GM12878 (cell line): Measurements from ENCODE around the gene MUC12. TPM values are rescaled to one million over a fixed set of nuclear protein-coding genes. Genes with fewer than 3 reads are reported as not detected.

Source experiments
- ATAC-seq: fragments of 200-7000 bp; cut with Tn5 transposase; 3 replicates; pipeline ENCODE4 v1.9.1; 2020; ENCODE audit warnings: mild to moderate bottlenecking, moderate library complexity
- Bru-seq: library from RNA; stranded (reverse); fragments of 400-500 nt; gene quantifications from one replicate; lab custom pipeline; 2021; lab: Mats Ljungman, UMichigan
- BruChase-seq, 2 experiments: library from RNA; stranded (reverse); fragments of 400-500 nt; gene quantifications; one replicate each; lab custom pipeline; 2021; lab: Mats Ljungman, UMichigan
- BruUV-seq: library from RNA; stranded (reverse); fragments of 400-500 nt; replicated peaks from 2 replicates; lab custom pipeline; 2021; lab: Mats Ljungman, UMichigan
- CTCF ChIA-PET: fragments of 300-600 bp; sonication (Branson Sonifier 250); formaldehyde crosslinking; extraction: SDS; loops from one replicate; lab custom pipeline; 2021; ENCODE audit warnings: inconsistent platforms; lab: Yijun Ruan, JAX
- POLR2A ChIA-PET: fragments of 350-600 bp; formaldehyde crosslinking; extraction: SDS; loops from one replicate; lab custom pipeline; 2021; ENCODE audit warnings: inconsistent platforms; lab: Charles Lee
- RAD21 ChIA-PET: fragments of 300-600 bp; sonication (Branson Sonifier 250); formaldehyde crosslinking; loops from one replicate; lab custom pipeline; 2023; ENCODE audit warnings: antibody characterized with exemption; ENCODE audit not compliant: unreplicated experiment; lab: Charles Lee
- SMC1A ChIA-PET: fragments of 300-600 bp; sonication (Branson Sonifier 250); formaldehyde crosslinking; loops from one replicate; lab custom pipeline; 2023; ENCODE audit not compliant: unreplicated experiment, uncharacterized antibody; lab: Charles Lee
- DNase-seq: peaks from one replicate; pipeline ENCODE4 v3.0.0-alpha.2; 2011; ENCODE audit warnings: low read depth, low spot score
- FAIRE-seq: peaks from 3 replicates; lab custom pipeline; 2011; peaks lifted over from hg19 to GRCh38; lab: Jason Lieb, UNC
- H2AFZ ChIP-seq: 2 replicates; pipeline ENCODE4 v1.6.0; 2011; ENCODE audit warnings: low read depth, low read length, control low read depth; ENCODE audit not compliant: control insufficient read depth
- H3K27ac ChIP-seq: 2 replicates; pipeline ENCODE4 v1.5.1; 2011; ENCODE audit warnings: control low read depth; ENCODE audit not compliant: control insufficient read depth, insufficient read depth
- H3K27me3 ChIP-seq, 2 experiments: replicated peaks in 1 of 2; 2 replicates each; pipeline versions ENCODE4 v1.6.0 to v1.6.1; 2011; ENCODE audit warnings: low read length in 1 of 2; ENCODE audit not compliant: control insufficient read depth in 2 of 2, insufficient read depth in 2 of 2
- H3K36me3 ChIP-seq, 2 experiments: 2 replicates each; pipeline ENCODE4 v1.5.1; 2011; ENCODE audit warnings: low read length in 1 of 2; ENCODE audit not compliant: control insufficient read depth in 2 of 2, insufficient read depth in 2 of 2
- H3K4me1 ChIP-seq: 2 replicates; pipeline ENCODE4 v1.6.1; 2011; ENCODE audit warnings: mild to moderate bottlenecking, low read length, moderate library complexity, mixed read lengths; ENCODE audit not compliant: control insufficient read depth, insufficient read depth
- H3K4me2 ChIP-seq: 2 replicates; pipeline ENCODE4 v1.6.0; 2011; ENCODE audit warnings: control low read depth; ENCODE audit not compliant: control insufficient read depth, insufficient read depth
- H3K4me3 ChIP-seq: fragments of 200-600 bp; sonication (generic); 2 replicates; pipeline ENCODE4 v1.5.1; 2016
- H3K79me2 ChIP-seq: 2 replicates; pipeline ENCODE4 v1.6.0; 2011; ENCODE audit warnings: low read length; ENCODE audit not compliant: control insufficient read depth, insufficient read depth
- H3K9ac ChIP-seq: 2 replicates; pipeline ENCODE4 v1.8.0; 2011; ENCODE audit warnings: low read length, control low read depth, mixed read lengths; ENCODE audit not compliant: control insufficient read depth, insufficient read depth
- H3K9me3 ChIP-seq: replicated peaks from 3 replicates; pipeline ENCODE4 v1.5.1; 2011; ENCODE audit warnings: mild to moderate bottlenecking, low read length; ENCODE audit not compliant: control insufficient read depth, insufficient read depth
- H4K20me1 ChIP-seq: 2 replicates; pipeline ENCODE4 v1.6.0; 2011; ENCODE audit not compliant: control insufficient read depth, insufficient read depth
- EGR1 ChIP-seq, 2 experiments: IDR thresholded peaks; 1 replicate in 1 of 2; 2 replicates in 1 of 2; pipeline ENCODE4 v1.6.1; 2011 to 2012; ENCODE audit warnings: low read depth in 2 of 2, low read length in 2 of 2, borderline replicate concordance in 1 of 2, mild to moderate bottlenecking in 1 of 2, moderate library complexity in 1 of 2
- IRF3 ChIP-seq: fragments of 450-650 bp; IDR thresholded peaks from 2 replicates; pipeline ENCODE4 v1.6.1; 2014; ENCODE audit warnings: mild to moderate bottlenecking
- IRF5 ChIP-seq: fragments of 450-650 bp; IDR thresholded peaks from 2 replicates; pipeline ENCODE4 v1.6.1; 2017; ENCODE audit warnings: borderline replicate concordance
- JUND ChIP-seq: IDR thresholded peaks from 2 replicates; pipeline ENCODE4 v1.6.1; 2012; ENCODE audit warnings: low read depth, mild to moderate bottlenecking, low read length, improper control_type of control experiment, moderate library complexity
- NFYA ChIP-seq: IDR thresholded peaks from 2 replicates; pipeline ENCODE4 v1.6.1; 2011; ENCODE audit warnings: low read depth, mild to moderate bottlenecking, low read length, improper control_type of control experiment, borderline replicate concordance
- RAD51 ChIP-seq: fragments of 450-650 bp; IDR thresholded peaks from 2 replicates; pipeline ENCODE4 v1.6.1; 2016; ENCODE audit warnings: moderate library complexity, mild to moderate bottlenecking, inconsistent platforms
- RB1 ChIP-seq: fragments of 450-650 bp; formaldehyde crosslinking; IDR thresholded peaks from 2 replicates; pipeline ENCODE4 v1.6.1; 2017; ENCODE audit warnings: mild to moderate bottlenecking, borderline replicate concordance
- SIX5 ChIP-seq: IDR thresholded peaks from 2 replicates; pipeline ENCODE4 v1.6.1; 2011; ENCODE audit warnings: mild to moderate bottlenecking, low read depth, low read length, moderate library complexity; ENCODE audit not compliant: severe bottlenecking
- SP1 ChIP-seq: IDR thresholded peaks from one replicate; pipeline ENCODE4 v1.6.1; 2011; ENCODE audit warnings: low read depth, low read length
- SUPT20H ChIP-seq: IDR thresholded peaks from 2 replicates; pipeline ENCODE4 v1.6.1; 2011; ENCODE audit warnings: low read depth, mild to moderate bottlenecking, low read length, moderate library complexity, borderline replicate concordance; ENCODE audit not compliant: control insufficient read depth
- TAF1 ChIP-seq: IDR thresholded peaks from 2 replicates; pipeline ENCODE4 v1.6.1; 2011; ENCODE audit warnings: mild to moderate bottlenecking, low read depth, low read length, borderline replicate concordance
- ZBTB4 ChIP-seq: fragments of 450-650 bp; formaldehyde crosslinking; IDR thresholded peaks from 2 replicates; pipeline ENCODE4 v1.4.0; 2022; ENCODE audit warnings: mild to moderate bottlenecking, moderate library complexity
- WGBS: methylation state at CpG from one replicate; pipeline ENCODE4 v1.1.6; 2016; ENCODE audit warnings: low lambda C conversion rate; ENCODE audit not compliant: insufficient replicate concordance, insufficient coverage; ENCODE audit errors: missing lambda C conversion rate; 5-methylcytosine and 5-hydroxymethylcytosine counted together
- in situ Hi-C: fragments of 300-500 bp; cut with MboI; formaldehyde crosslinking; loops from 9 replicates; pipeline ENCODE4 v1.14.3; 2018; ENCODE audit warnings: mixed read lengths
- intact Hi-C: fragments of 100-400 bp; cut with micrococcal nuclease; formaldehyde crosslinking; loops from one replicate; pipeline ENCODE4 v1.14.2; 2022; ENCODE audit not compliant: unreplicated experiment
- long read RNA-seq, 2 experiments: library from polyadenylated mRNA; unstranded; transcript quantifications; one replicate each; pipeline ENCODE4 v2.0.0, GENCODE V29; 2019 to 2020
- polyA minus RNA-seq, 3 experiments: library from RNA; depleted of rRNA, polyadenylated mRNA; stranded (reverse); fragments of >200 nt; gene quantifications; 2 replicates each; pipeline ENCODE4 v1.2.3, GENCODE V29; 2011
- polyA plus RNA-seq, 11 experiments: library from polyadenylated mRNA; depleted of rRNA in 4 of 11; unstranded in 6 of 11; stranded (reverse) in 5 of 11; fragments of >200 nt; fragmentation: Nextera tagmentation in 4 of 11; fragmentation: Illumina TruSeq in 1 of 11; extraction: Ambion mirVana in 4 of 11; extraction: Trizol in 1 of 11; gene quantifications; 1 replicate in 1 of 11; 2 replicates in 10 of 11; pipeline versions ENCODE4 v1.2.1 to v1.2.3, GENCODE V29; 2011 to 2016; ENCODE audit warnings: inconsistent platforms in 2 of 11, missing spikeins in 2 of 11, low read depth in 1 of 11
- total RNA-seq, 4 experiments: library from RNA; depleted of rRNA in 3 of 4; stranded (reverse); fragments of >200 nt in 3 of 4; fragmentation: Illumina TruSeq in 1 of 4; extraction: Trizol in 1 of 4; gene quantifications; 2 replicates each; pipeline versions ENCODE4 v1.2.1 to v1.2.3, GENCODE V29; 2013 to 2021

The MUC12 gene
- total RNA-seq (2013; cell fraction: nucleolus; rRNA removed): not detected in 2 replicates
- 2.7 and 3.4 TPM in 2 replicates for total RNA-seq (2014; rRNA removed)
- total RNA-seq (2014; rRNA removed; fragmentation: Illumina TruSeq; extraction: Trizol): 2.4 and 3.3 TPM in 2 replicates
- 1.7 and 2.6 TPM in 2 replicates for total RNA-seq (2021)
- polyA plus RNA-seq (2011; ENCODE audit: low read depth): 3.5 TPM
- 1.5 and 2.6 TPM in 2 replicates for polyA plus RNA-seq (2011; rRNA removed)
- polyA plus RNA-seq (2011; cell fraction: cytosol; rRNA removed): 3.4 and 4.7 TPM in 2 replicates
- 2.6 and 2.9 TPM in 2 replicates for polyA plus RNA-seq (2011; cell fraction: nucleus; rRNA removed)
- 3.9 and 6.6 TPM in 2 replicates for polyA plus RNA-seq (2012)
- 2.0 TPM in 2 replicates for polyA plus RNA-seq (2014; fragmentation: Illumina TruSeq; extraction: Trizol)
- polyA plus RNA-seq (2014; fragmentation: Nextera tagmentation; extraction: Ambion mirVana): 1 to 10 TPM; 2.6 to 3.6 TPM
- 2.5 TPM in 2 replicates for polyA plus RNA-seq (2014; rRNA removed)
- polyA plus RNA-seq (2016; fragmentation: Nextera tagmentation; extraction: Ambion mirVana): 1 to 10 TPM; 3.5 to 4.5 TPM
- 0.41 TPM in 1 of 2 replicates, not detected in the other for polyA minus RNA-seq (2011; rRNA and poly(A)+ RNA removed)
- not detected in 2 replicates for polyA minus RNA-seq (2011; cell fraction: cytosol; rRNA and poly(A)+ RNA removed)
- not detected in 2 replicates for polyA minus RNA-seq (2011; cell fraction: nucleus; rRNA and poly(A)+ RNA removed)
- Bru-seq, nascent RNA: percentile 14 among the genes with signal in this experiment
- percentile 19 among the genes with signal in this experiment for BruChase-seq, experiment 1, labeled RNA remaining after a 6-hour chase
- BruChase-seq, experiment 2, labeled RNA remaining after a 2-hour chase: percentile 13 among the genes with signal in this experiment
- long read RNA-seq, experiment 1, partial matches to known transcripts: 0 of 2 reads
- long read RNA-seq, experiment 1, other reads (novel, unspliced or antisense): 0 of 2 reads
- long read RNA-seq, experiment 2, partial matches to known transcripts: 1 of 2 reads
- long read RNA-seq, experiment 2, other reads (novel, unspliced or antisense): 1 of 2 reads

- no peaks in the 10 kb centered on the region for H3K4me1 ChIP-seq
- ChIA-PET CTCF (no interaction called here), POLR2A (no interaction called here), RAD21 (no interaction called here), SMC1A (no interaction called here)
- DNase-seq: no peak
- no peaks in the 10 kb centered on the region for H3K79me2 ChIP-seq
- peaks cover 3 to 15% of the 10 kb centered on the region in 2 experiments; a peak in 3 of 4 replicates for H3K27me3 ChIP-seq
- no peak within 1 kb of the TSS for H3K4me2 ChIP-seq
- no peak within 1 kb of the TSS for H3K27ac ChIP-seq
- intact Hi-C loops: loop anchor here (5.0 kb wide), 1 partner anchor 77 kb away; no protein-coding TSS in a partner anchor
- TF ChIP-seq RB1 (no peak), TAF1 (no peak), SP1 (no peak), SUPT20H (no peak), SIX5 (no peak), IRF5 (no peak), JUND (no peak), EGR1 (IDR thresholded peaks at IDR 0.05; ENCODE audit: borderline replicate concordance in 1 of 2, low read depth in 2 of 2, low read length in 2 of 2) (no peak), NFYA (no peak), IRF3 (no peak), RAD51 (no peak), ZBTB4 (CRISPR knock-in tag) (no peak)
- H3K9me3 ChIP-seq: no peaks in the 10 kb centered on the region; the same call in 2 of the 3 replicates
- FAIRE-seq: no peak
- 42% methylated on average over 12 of the region's 12 CpGs for WGBS
- ATAC-seq: no peak
- no peak within 1 kb of the TSS for H3K9ac ChIP-seq
- in situ Hi-C loops: loop anchor here (5.0 kb wide), 1 partner anchor 83 kb away; no protein-coding TSS in a partner anchor
- H3K36me3 ChIP-seq: no peaks in the 10 kb centered on the region
- no peak within 1 kb of the TSS for H2AFZ ChIP-seq
- H4K20me1 ChIP-seq: peaks cover 3% of the 10 kb centered on the region
- no peak within 1 kb of the TSS for H3K4me3 ChIP-seq
- BruUV-seq: no TSS peak
Observed at GRCh38 chr7:100969066-100969615, at the start of gene MUC12. MUC12 (plus strand) TSS chr7:100969565; CDS start chr7:100969623, 58 bp downstream.
